Panc1 (cell line): ENCODE measurements around the gene CSN1S1.

Experiments
- CTCF ChIP-seq: fragments of 450-650 bp; IDR thresholded peaks from 2 replicates; pipeline ENCODE4 v1.5.1; 2017; ENCODE audit warnings: mild to moderate bottlenecking
- POLR2AphosphoS5 ChIP-seq: IDR thresholded peaks from 2 replicates; pipeline ENCODE4 v1.6.1; 2012; ENCODE audit warnings: mild to moderate bottlenecking, low read depth, low read length, moderate library complexity
- SIN3A ChIP-seq: IDR thresholded peaks from 2 replicates; pipeline ENCODE4 v1.6.1; 2012; ENCODE audit warnings: low read depth, mild to moderate bottlenecking, low read length, moderate library complexity, borderline replicate concordance; ENCODE audit not compliant: insufficient read depth
- TF ChIP-seq, protein P1 (sequence below), 2 experiments: IDR thresholded peaks; 2 replicates each; pipeline ENCODE4 v1.6.1; 2011 to 2012; ENCODE audit warnings: low read depth in 2 of 2, control low read depth in 1 of 2, low read length in 1 of 2, mild to moderate bottlenecking in 1 of 2, moderate library complexity in 1 of 2; ENCODE audit not compliant: insufficient read depth in 1 of 2

DNA sequence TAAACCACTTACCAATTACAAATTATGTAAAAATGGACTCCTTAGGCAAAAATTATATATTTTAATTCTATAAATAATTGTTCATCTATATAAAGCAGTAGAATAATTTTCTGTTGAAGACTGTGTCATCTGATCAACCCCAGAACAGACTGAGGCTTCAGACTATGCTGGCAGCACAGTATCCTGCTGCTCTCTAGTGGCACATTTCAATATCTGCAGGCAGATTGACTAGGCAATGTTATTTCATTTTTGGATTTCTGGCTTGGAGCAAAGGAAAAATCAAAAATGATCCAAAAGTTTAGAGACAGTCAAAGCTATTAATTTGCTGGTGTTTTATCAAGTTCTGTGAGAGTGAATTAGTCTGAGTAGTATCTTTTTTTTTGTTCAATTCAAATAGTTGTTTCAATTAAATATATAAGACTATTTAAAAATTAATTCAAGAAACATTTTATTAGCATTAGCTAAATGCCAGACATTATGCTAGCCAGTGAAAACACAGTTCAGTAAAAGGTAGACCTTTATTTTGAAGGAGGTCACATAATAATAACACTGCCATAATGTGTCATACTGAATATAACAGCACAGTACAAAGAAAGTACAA, 49.6 kb upstream of the CSN1S1 start:
- TF ChIP-seq POLR2AphosphoS5 (no peak), CTCF (peak; percentile 69; the same call in 1 of the 2 replicates), SIN3A (no peak)
- TF ChIP-seq, protein P1, sequence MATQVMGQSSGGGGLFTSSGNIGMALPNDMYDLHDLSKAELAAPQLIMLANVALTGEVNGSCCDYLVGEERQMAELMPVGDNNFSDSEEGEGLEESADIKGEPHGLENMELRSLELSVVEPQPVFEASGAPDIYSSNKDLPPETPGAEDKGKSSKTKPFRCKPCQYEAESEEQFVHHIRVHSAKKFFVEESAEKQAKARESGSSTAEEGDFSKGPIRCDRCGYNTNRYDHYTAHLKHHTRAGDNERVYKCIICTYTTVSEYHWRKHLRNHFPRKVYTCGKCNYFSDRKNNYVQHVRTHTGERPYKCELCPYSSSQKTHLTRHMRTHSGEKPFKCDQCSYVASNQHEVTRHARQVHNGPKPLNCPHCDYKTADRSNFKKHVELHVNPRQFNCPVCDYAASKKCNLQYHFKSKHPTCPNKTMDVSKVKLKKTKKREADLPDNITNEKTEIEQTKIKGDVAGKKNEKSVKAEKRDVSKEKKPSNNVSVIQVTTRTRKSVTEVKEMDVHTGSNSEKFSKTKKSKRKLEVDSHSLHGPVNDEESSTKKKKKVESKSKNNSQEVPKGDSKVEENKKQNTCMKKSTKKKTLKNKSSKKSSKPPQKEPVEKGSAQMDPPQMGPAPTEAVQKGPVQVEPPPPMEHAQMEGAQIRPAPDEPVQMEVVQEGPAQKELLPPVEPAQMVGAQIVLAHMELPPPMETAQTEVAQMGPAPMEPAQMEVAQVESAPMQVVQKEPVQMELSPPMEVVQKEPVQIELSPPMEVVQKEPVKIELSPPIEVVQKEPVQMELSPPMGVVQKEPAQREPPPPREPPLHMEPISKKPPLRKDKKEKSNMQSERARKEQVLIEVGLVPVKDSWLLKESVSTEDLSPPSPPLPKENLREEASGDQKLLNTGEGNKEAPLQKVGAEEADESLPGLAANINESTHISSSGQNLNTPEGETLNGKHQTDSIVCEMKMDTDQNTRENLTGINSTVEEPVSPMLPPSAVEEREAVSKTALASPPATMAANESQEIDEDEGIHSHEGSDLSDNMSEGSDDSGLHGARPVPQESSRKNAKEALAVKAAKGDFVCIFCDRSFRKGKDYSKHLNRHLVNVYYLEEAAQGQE (IDR thresholded peaks at IDR 0.05; ENCODE audit: insufficient read depth in 1 of 2, low read depth in 2 of 2, low read length in 1 of 2) = no peak
